IMR-90 (cell line): Measurements from ENCODE around the gene VIPR2. TPM values are rescaled to one million over a fixed set of nuclear protein-coding genes. Genes with fewer than 3 reads are reported as not detected.

Source experiments
- ATAC-seq: fragments of 200-7000 bp; cut with Tn5 transposase; 2 replicates; pipeline ENCODE4 v1.9.1; 2020; ENCODE audit warnings: low read depth, mild to moderate bottlenecking, moderate library complexity
- BruUV-seq: library from RNA; stranded (reverse); fragments of 400-500 nt; replicated peaks from 2 replicates; lab custom pipeline; 2021; lab: Mats Ljungman, UMichigan
- CTCF ChIA-PET: fragments of 300-600 bp; formaldehyde crosslinking; extraction: SDS; loops from one replicate; lab custom pipeline; 2021; ENCODE audit warnings: antibody characterized with exemption; lab: Yijun Ruan, JAX
- POLR2A ChIA-PET: fragments of 300-600 bp; sonication (Branson Sonifier 250); formaldehyde crosslinking; loops from one replicate; lab custom pipeline; 2022; ENCODE audit warnings: antibody characterized with exemption; ENCODE audit not compliant: unreplicated experiment; lab: Charles Lee
- DNase-seq: peaks from one replicate; pipeline ENCODE4 v3.0.0; 2013
- H2AFZ ChIP-seq: replicated peaks from 2 replicates; pipeline ENCODE3; 2013; ENCODE audit warnings: low read length, mild to moderate bottlenecking; ENCODE audit not compliant: poor library complexity
- H2AK5ac ChIP-seq: 2 replicates; pipeline ENCODE4 v1.6.1; 2013; ENCODE audit warnings: low read depth, low read length, inconsistent platforms
- H2AK9ac ChIP-seq: replicated peaks from 2 replicates; pipeline ENCODE3; 2013; ENCODE audit warnings: mild to moderate bottlenecking, low read depth, low read length, moderate library complexity; ENCODE audit not compliant: poor library complexity
- H2BK120ac ChIP-seq: 2 replicates; pipeline ENCODE4 v1.6.1; 2013; ENCODE audit warnings: low read depth, low read length, inconsistent platforms
- H2BK15ac ChIP-seq: 3 replicates; pipeline ENCODE4 v1.6.1; 2013; ENCODE audit warnings: low read depth, low read length, inconsistent platforms
- H2BK20ac ChIP-seq: 2 replicates; pipeline ENCODE4 v1.6.1; 2013; ENCODE audit warnings: low read depth, mild to moderate bottlenecking, inconsistent platforms, low read length, moderate library complexity
- H2BK5ac ChIP-seq: 2 replicates; pipeline ENCODE4 v1.6.1; 2013; ENCODE audit warnings: mild to moderate bottlenecking, low read depth, low read length, inconsistent platforms; ENCODE audit not compliant: poor library complexity, severe bottlenecking
- H3K14ac ChIP-seq: replicated peaks from 2 replicates; pipeline ENCODE4 v1.6.1; 2013; ENCODE audit warnings: low read depth, low read length, inconsistent platforms
- H3K18ac ChIP-seq: 2 replicates; pipeline ENCODE4 v1.6.1; 2013; ENCODE audit warnings: low read depth, low read length, control low read depth
- H3K23ac ChIP-seq: 2 replicates; pipeline ENCODE4 v1.6.1; 2013; ENCODE audit warnings: low read depth, low read length, inconsistent platforms
- H3K27ac ChIP-seq: 2 replicates; pipeline ENCODE4 v1.5.1; 2013; ENCODE audit warnings: mild to moderate bottlenecking, control low read depth, low read length; ENCODE audit not compliant: insufficient read depth
- H3K27me3 ChIP-seq: 2 replicates; pipeline ENCODE4 v1.6.1; 2013; ENCODE audit warnings: low read length; ENCODE audit not compliant: control insufficient read depth, insufficient read depth
- H3K36me3 ChIP-seq: 2 replicates; pipeline ENCODE4 v1.6.1; 2013; ENCODE audit warnings: low read length, mixed read lengths; ENCODE audit not compliant: control insufficient read depth, insufficient read depth
- H3K4ac ChIP-seq: 2 replicates; pipeline ENCODE4 v1.6.1; 2013; ENCODE audit warnings: low read depth, low read length, inconsistent platforms
- H3K4me1 ChIP-seq: 2 replicates; pipeline ENCODE4 v1.6.1; 2013; ENCODE audit warnings: low read length, mixed read lengths; ENCODE audit not compliant: control insufficient read depth, insufficient read depth
- H3K4me2 ChIP-seq: 2 replicates; pipeline ENCODE4 v1.6.1; 2013; ENCODE audit warnings: low read depth, mild to moderate bottlenecking, control low read depth, low read length, moderate library complexity
- H3K4me3 ChIP-seq: 2 replicates; pipeline ENCODE4 v1.5.1; 2013; ENCODE audit warnings: low read depth, mild to moderate bottlenecking, control low read depth, low read length, moderate library complexity; ENCODE audit not compliant: insufficient read depth
- H3K56ac ChIP-seq: 2 replicates; pipeline ENCODE4 v1.6.1; 2013; ENCODE audit warnings: low read length, inconsistent platforms; ENCODE audit not compliant: insufficient read depth; ENCODE audit errors: extremely low read depth
- H3K79me1 ChIP-seq, 2 experiments: 2 replicates each; pipeline ENCODE4 v1.6.1; 2013; ENCODE audit warnings: low read length in 2 of 2, inconsistent platforms in 1 of 2, low read depth in 1 of 2
- H3K9ac ChIP-seq: 2 replicates; pipeline ENCODE4 v1.6.1; 2013; ENCODE audit warnings: low read depth, low read length, control low read depth
- H3K9me1 ChIP-seq: 2 replicates; pipeline ENCODE4 v1.6.1; 2013; ENCODE audit warnings: low read length, inconsistent platforms; ENCODE audit not compliant: insufficient read depth
- H3K9me3 ChIP-seq: 2 replicates; pipeline ENCODE4 v1.6.1; 2013; ENCODE audit warnings: low read length; ENCODE audit not compliant: control insufficient read depth, insufficient read depth
- H4K20me1 ChIP-seq: 2 replicates; pipeline ENCODE4 v1.6.1; 2013; ENCODE audit warnings: low read length, inconsistent platforms; ENCODE audit not compliant: insufficient read depth
- H4K5ac ChIP-seq: 2 replicates; pipeline ENCODE4 v1.6.1; 2013; ENCODE audit warnings: mild to moderate bottlenecking, low read depth, low read length, control low read depth
- H4K8ac ChIP-seq, 2 experiments: 2 replicates each; pipeline ENCODE4 v1.6.1; 2013; ENCODE audit warnings: low read depth in 2 of 2, low read length in 2 of 2, control low read depth in 1 of 2, inconsistent platforms in 1 of 2
- H4K91ac ChIP-seq: 2 replicates; pipeline ENCODE4 v1.6.1; 2013; ENCODE audit warnings: low read depth, low read length, inconsistent platforms; ENCODE audit not compliant: insufficient read depth
- CEBPB ChIP-seq: IDR thresholded peaks from 2 replicates; pipeline ENCODE4 v1.6.1; 2012; ENCODE audit warnings: low read depth, low read length, improper control_type of control experiment
- ELK1 ChIP-seq: fragments of 150-350 bp; IDR thresholded peaks from 2 replicates; pipeline ENCODE4 v1.6.1; 2016; ENCODE audit warnings: low read depth, mild to moderate bottlenecking, low read length, moderate library complexity, borderline replicate concordance
- FOS ChIP-seq: fragments of 150-350 bp; IDR thresholded peaks from 2 replicates; pipeline ENCODE4 v1.6.1; 2016; ENCODE audit warnings: low read depth, low read length
- MAZ ChIP-seq: IDR thresholded peaks from 2 replicates; pipeline ENCODE4 v1.6.1; 2012; ENCODE audit warnings: low read depth, mild to moderate bottlenecking, low read length, improper control_type of control experiment, moderate library complexity, borderline replicate concordance
- MXI1 ChIP-seq: IDR thresholded peaks from 2 replicates; pipeline ENCODE4 v1.6.1; 2012; ENCODE audit warnings: low read depth, mild to moderate bottlenecking, low read length, moderate library complexity, borderline replicate concordance
- RCOR1 ChIP-seq: IDR thresholded peaks from 2 replicates; pipeline ENCODE4 v1.6.1; 2012; ENCODE audit warnings: mild to moderate bottlenecking, low read length, improper control_type of control experiment; ENCODE audit not compliant: insufficient replicate concordance
- WGBS, 2 experiments: methylation state at CpG; one replicate each; pipeline versions ENCODE4 v1.1.5 to v1.1.7; 2013; ENCODE audit warnings: missing lambda C conversion rate in 2 of 2; ENCODE audit not compliant: insufficient read length in 1 of 2; ENCODE audit errors: extremely low coverage in 2 of 2; 5-methylcytosine and 5-hydroxymethylcytosine counted together
- dilution Hi-C: fragments of 300-500 bp; cut with HindIII; formaldehyde crosslinking; loops from one replicate; pipeline ENCODE4 v1.14.3; 2018; ENCODE audit warnings: low sequenced_read_pairs; ENCODE audit not compliant: unreplicated experiment
- in situ Hi-C: fragments of 300-500 bp; cut with MboI; formaldehyde crosslinking; loops from 3 replicates; pipeline ENCODE4 v1.14.3; 2019; ENCODE audit warnings: low sequenced_read_pairs, inconsistent platforms, mixed read lengths
- intact Hi-C: fragments of 100-400 bp; cut with micrococcal nuclease; formaldehyde crosslinking; loops from 2 replicates; pipeline ENCODE4 v1.10.0; 2022
- polyA plus RNA-seq, 3 experiments: library from polyadenylated mRNA; depleted of rRNA; stranded (reverse); fragments of >200 nt; gene quantifications; 2 replicates each; pipeline ENCODE4 v1.2.3, GENCODE V29; 2012; ENCODE audit warnings: low replicate concordance in 1 of 3
- total RNA-seq: library from RNA; depleted of rRNA; stranded (reverse); fragments of >200 nt; gene quantifications from 2 replicates; pipeline ENCODE4 v1.2.3, GENCODE V29; 2012

Gene VIPR2
- total and polyA plus RNA-seq, 2 of the 4 experiments (the other 2 are of a cell fraction): not detected

GRCh38 chr7:158979023-158979529 lies 165.6 kb downstream of the VIPR2 start:
- dilution Hi-C loops: no loop called here
- Histone ChIP-seq H2BK20ac (no peak overlapping the region), H3K79me1 (no peaks in the 10 kb centered on the region), H4K91ac (no peak overlapping the region), H3K4me1 (no peaks in the 10 kb centered on the region), H2BK15ac (no peak overlapping the region), H3K23ac (no peak overlapping the region), H2AK9ac (no peak overlapping the region), H2AFZ (no peak overlapping the region), H4K8ac (no peak overlapping the region), H4K5ac (no peak overlapping the region), H3K18ac (no peak overlapping the region), H3K14ac (no peak overlapping the region), H3K4me2 (no peak overlapping the region), H2AK5ac (no peak overlapping the region), H2BK5ac (no peak overlapping the region), H3K9me1 (no peaks in the 10 kb centered on the region), H3K27ac (no peak overlapping the region), H2BK120ac (no peak overlapping the region), H4K20me1 (no peaks in the 10 kb centered on the region), H3K9me3 (peaks cover 17% of the 10 kb centered on the region), H3K9ac (no peak overlapping the region), H3K36me3 (no peaks in the 10 kb centered on the region), H3K4ac (no peak overlapping the region), H3K4me3 (no peak overlapping the region), H3K56ac (no peak overlapping the region), H3K27me3 (no peaks in the 10 kb centered on the region)
- TF ChIP-seq MAZ (no peak), CEBPB (no peak), MXI1 (no peak), ELK1 (no peak), RCOR1 (no peak), FOS (no peak)
- CTCF ChIA-PET: no interaction called here
- no peak for DNase-seq
- in situ Hi-C loops: loop anchor here (5.0 kb wide), 1 partner anchor 282 kb away; no protein-coding TSS in a partner anchor
- WGBS, 2 experiments: 81% methylated on average over 8 of the region's 18 CpGs; no CpG with 5 or more reads in 1 of the 2 experiments
- intact Hi-C loops: no loop called here
- ATAC-seq: no peak
- BruUV-seq: no TSS peak
- POLR2A ChIA-PET: no interaction called here
